A673 (cell line): Measurements from ENCODE around the gene ELFN1.

ENCODE experiments used
- CTCF ChIP-seq: fragments of 300-800, 200-600 bp; sonication (generic); conservative IDR thresholded peaks from 2 replicates; pipeline ENCODE4 v1.5.1; 2017; ENCODE audit warnings: low read depth, mild to moderate bottlenecking, antibody characterized with exemption, low read length, moderate library complexity, mixed read lengths
- EZH2 ChIP-seq: fragments of 200-600 bp; sonication (generic); IDR thresholded peaks from 2 replicates; pipeline ENCODE4 v1.6.1; 2017; ENCODE audit warnings: borderline replicate concordance, low read depth, mild to moderate bottlenecking, mixed read lengths, antibody characterized with exemption, low read length; ENCODE audit not compliant: poor library complexity, severe bottlenecking

GRCh38 chr7:1668396-1669063, 1.5 kb upstream of the ELFN1 start:
- TF ChIP-seq EZH2 (no peak), CTCF (no peak)
